H9 (cell line): ENCODE measurements around the gene IRF2BPL. TPM values are rescaled to one million over a fixed set of nuclear protein-coding genes. Genes with fewer than 3 reads are reported as not detected.
A peak's percentile ranks its signal among the peaks of the same experiment; 100 is the strongest.

ENCODE experiments used
- DNase-seq: peaks from one replicate; pipeline ENCODE4 v3.0.0-alpha.2; 2017
- H2AFZ ChIP-seq: one replicate; pipeline ENCODE4 v1.6.1; 2013; ENCODE audit warnings: mild to moderate bottlenecking, low read length, control low read depth, moderate library complexity
- H2AK5ac ChIP-seq: 2 replicates; pipeline ENCODE4 v1.6.1; 2013; ENCODE audit warnings: low read length, control low read depth, mixed read lengths; ENCODE audit not compliant: insufficient read length
- H2BK120ac ChIP-seq: one replicate; pipeline ENCODE4 v1.6.1; 2013; ENCODE audit warnings: low read depth, mild to moderate bottlenecking, low read length, control low read depth, inconsistent platforms; ENCODE audit not compliant: poor library complexity, severe bottlenecking
- H2BK12ac ChIP-seq: 2 replicates; pipeline ENCODE4 v1.6.1; 2013; ENCODE audit warnings: low read length, control low read depth, mixed read lengths, low read depth; ENCODE audit not compliant: insufficient read length
- H2BK15ac ChIP-seq: 2 replicates; pipeline ENCODE4 v1.6.1; 2013; ENCODE audit warnings: low read depth, low read length, control low read depth
- H2BK20ac ChIP-seq: one replicate; pipeline ENCODE4 v1.6.1; 2013; ENCODE audit warnings: low read depth, mild to moderate bottlenecking, low read length, control low read depth, inconsistent platforms; ENCODE audit not compliant: poor library complexity, severe bottlenecking
- H2BK5ac ChIP-seq: 2 replicates; pipeline ENCODE4 v1.6.1; 2013; ENCODE audit warnings: low read length, control low read depth, mixed read lengths; ENCODE audit not compliant: insufficient read length
- H3K14ac ChIP-seq: 2 replicates; pipeline ENCODE4 v1.6.1; 2013; ENCODE audit warnings: low read length, control low read depth; ENCODE audit not compliant: insufficient read depth
- H3K18ac ChIP-seq: 2 replicates; pipeline ENCODE4 v1.6.1; 2013; ENCODE audit warnings: low read depth, mild to moderate bottlenecking, mixed read lengths, low read length, control low read depth; ENCODE audit not compliant: insufficient read length
- H3K23ac ChIP-seq: 2 replicates; pipeline ENCODE4 v1.6.1; 2013; ENCODE audit warnings: low read length, control low read depth, mixed read lengths, low read depth; ENCODE audit not compliant: insufficient read length
- H3K23me2 ChIP-seq: 2 replicates; pipeline ENCODE4 v1.6.1; 2013; ENCODE audit warnings: low read depth, mild to moderate bottlenecking, mixed read lengths, low read length, control low read depth; ENCODE audit not compliant: insufficient read length, poor library complexity, severe bottlenecking
- H3K27ac ChIP-seq: 2 replicates; pipeline ENCODE4 v1.5.1; 2013; ENCODE audit warnings: low read length, control low read depth, mixed read lengths, low read depth; ENCODE audit not compliant: insufficient read length
- H3K27me3 ChIP-seq: 2 replicates; pipeline ENCODE4 v1.6.1; 2013; ENCODE audit warnings: low read length, control low read depth, inconsistent platforms; ENCODE audit not compliant: insufficient read depth
- H3K4ac ChIP-seq: 2 replicates; pipeline ENCODE4 v1.6.1; 2013; ENCODE audit warnings: low read depth, mild to moderate bottlenecking, control low read depth, inconsistent platforms, low read length, moderate library complexity
- H3K4me1 ChIP-seq: 2 replicates; pipeline ENCODE4 v1.6.1; 2013; ENCODE audit warnings: low read length, control low read depth, inconsistent platforms; ENCODE audit not compliant: insufficient read depth
- H3K4me2 ChIP-seq: 2 replicates; pipeline ENCODE4 v1.6.1; 2013; ENCODE audit warnings: low read length, control low read depth, mixed read lengths; ENCODE audit not compliant: insufficient read length, insufficient read depth
- H3K56ac ChIP-seq: 2 replicates; pipeline ENCODE4 v1.6.1; 2013; ENCODE audit warnings: low read depth, mild to moderate bottlenecking, mixed read lengths, low read length, control low read depth; ENCODE audit not compliant: insufficient read length
- H3K79me1 ChIP-seq: 2 replicates; pipeline ENCODE4 v1.6.1; 2013; ENCODE audit warnings: low read depth, mild to moderate bottlenecking, moderate library complexity, low read length, control low read depth, inconsistent platforms; ENCODE audit not compliant: insufficient read depth, poor library complexity, severe bottlenecking
- H3K79me2 ChIP-seq: 2 replicates; pipeline ENCODE4 v1.6.1; 2013; ENCODE audit warnings: low read length, control low read depth, inconsistent platforms; ENCODE audit not compliant: insufficient read depth
- H3K9ac ChIP-seq: 2 replicates; pipeline ENCODE4 v1.6.1; 2013; ENCODE audit warnings: low read length, control low read depth, mixed read lengths; ENCODE audit not compliant: insufficient read length; ENCODE audit errors: extremely low read depth
- H3K9me3 ChIP-seq: one replicate; pipeline ENCODE4 v1.6.1; 2013; ENCODE audit warnings: low read depth, low read length, inconsistent platforms; ENCODE audit not compliant: control insufficient read depth
- H3T11ph ChIP-seq: one replicate; pipeline ENCODE4 v1.6.1; 2013; ENCODE audit warnings: mild to moderate bottlenecking, low read length, control low read depth, inconsistent platforms
- H4K20me1 ChIP-seq: one replicate; pipeline ENCODE4 v1.6.1; 2013; ENCODE audit not compliant: control insufficient read depth, insufficient read length, insufficient read depth
- H4K5ac ChIP-seq: 2 replicates; pipeline ENCODE4 v1.6.1; 2013; ENCODE audit warnings: low read depth, mild to moderate bottlenecking, mixed read lengths, low read length, control low read depth; ENCODE audit not compliant: insufficient read length
- H4K8ac ChIP-seq: replicated peaks from 2 replicates; pipeline ENCODE4 v1.6.1; 2013; ENCODE audit warnings: low read length, control low read depth, mixed read lengths, low read depth; ENCODE audit not compliant: insufficient read length
- H4K91ac ChIP-seq: 2 replicates; pipeline ENCODE4 v1.6.1; 2013; ENCODE audit warnings: low read depth, mild to moderate bottlenecking, moderate library complexity, mixed read lengths, low read length, control low read depth; ENCODE audit not compliant: insufficient read length
- H3K27ac Mint-ChIP-seq, 3 experiments: 2 replicates in 2 of 3; 3 replicates in 1 of 3; pipeline ENCODE4 v1.8.0; 2020 to 2021; ENCODE audit warnings: mixed read lengths in 3 of 3, mild to moderate bottlenecking in 1 of 3, moderate library complexity in 1 of 3
- H3K27me3 Mint-ChIP-seq: 2 replicates; pipeline ENCODE4 v1.8.0; 2021; ENCODE audit warnings: low read depth, mild to moderate bottlenecking, moderate library complexity, mixed read lengths
- H3K36me3 Mint-ChIP-seq, 3 experiments: 2 replicates in 2 of 3; 3 replicates in 1 of 3; pipeline ENCODE4 v1.8.0; 2020 to 2021; ENCODE audit warnings: low read depth in 3 of 3, mixed read lengths in 3 of 3; ENCODE audit not compliant: insufficient read depth in 1 of 3
- H3K4me1 Mint-ChIP-seq, 2 experiments: 2 replicates each; pipeline ENCODE4 v1.8.0; 2020; ENCODE audit warnings: mixed read lengths in 2 of 2
- H3K4me3 Mint-ChIP-seq, 2 experiments: 2 replicates in 1 of 2; 3 replicates in 1 of 2; pipeline ENCODE4 v1.8.0; 2020 to 2021; ENCODE audit warnings: mild to moderate bottlenecking in 2 of 2, mixed read lengths in 2 of 2, moderate library complexity in 1 of 2
- H3K9me3 Mint-ChIP-seq, 2 experiments: 2 replicates in 1 of 2; 3 replicates in 1 of 2; pipeline ENCODE4 v1.8.0; 2020; ENCODE audit warnings: mild to moderate bottlenecking in 2 of 2, mixed read lengths in 2 of 2, moderate library complexity in 1 of 2
- CTCF ChIP-seq: fragments of 200-600 bp; sonication (generic); conservative IDR thresholded peaks from 3 replicates; pipeline ENCODE4 v1.8.0; 2021; ENCODE audit warnings: antibody characterized with exemption, mild to moderate bottlenecking
- WGBS: extraction: QIAGEN DNeasy Blood & Tissue Kit; methylation state at CpG from one replicate; pipeline ENCODE4 v1.1.7; 2013; ENCODE audit warnings: missing lambda C conversion rate, low lambda C conversion rate, mixed read lengths; ENCODE audit not compliant: insufficient read length; ENCODE audit errors: extremely low coverage; 5-methylcytosine and 5-hydroxymethylcytosine counted together
- total RNA-seq: library from RNA; stranded (reverse); gene quantifications from 2 replicates; pipeline ENCODE4 v1.2.1, GENCODE V29; 2021

The IRF2BPL gene
- total RNA-seq, 1 experiment from 2014 or later: 59.0 TPM

DNA sequence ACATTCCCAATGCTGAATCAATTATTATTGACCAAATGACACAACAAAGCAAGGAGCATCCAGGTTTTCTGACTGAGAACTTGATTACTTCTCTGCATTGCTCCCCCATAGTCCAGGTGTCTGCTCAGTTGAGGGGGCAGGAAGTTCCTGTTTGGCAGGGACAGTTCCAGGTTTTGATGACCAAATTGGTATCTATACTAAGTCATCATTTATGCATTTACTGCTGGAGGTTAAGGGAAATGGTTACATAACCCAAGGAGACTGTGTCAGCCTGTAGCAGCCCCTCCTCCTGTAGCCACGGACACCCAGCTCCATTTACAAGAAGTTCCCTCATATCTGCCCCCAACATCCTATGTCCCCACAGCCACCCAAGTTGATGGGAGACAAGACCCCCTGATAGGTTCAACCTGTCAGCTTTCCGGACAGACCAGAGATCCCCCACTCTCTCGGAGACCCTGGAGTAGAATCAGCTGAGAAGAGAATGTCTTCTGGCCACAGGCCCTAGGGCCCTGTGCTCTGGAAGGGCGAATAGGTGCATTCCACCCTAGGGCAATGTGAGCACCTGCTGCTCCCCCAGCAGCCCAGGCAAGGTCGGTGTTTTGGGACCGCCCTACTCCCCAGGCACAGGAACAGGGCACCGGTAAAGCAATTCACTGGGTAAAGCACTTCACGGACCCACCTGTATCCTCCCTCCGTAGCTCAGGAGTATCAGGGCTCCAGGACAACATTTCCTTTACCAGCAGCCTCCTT, 23.6 kb downstream of the IRF2BPL start:
- no peak for DNase-seq
- Histone ChIP-seq H3T11ph (no peak overlapping the region), H2BK15ac (no peak overlapping the region), H4K20me1 (no peaks in the 10 kb centered on the region), H3K18ac (no peak overlapping the region), H2BK20ac (no peak overlapping the region), H3K4ac (no peak overlapping the region), H3K23ac (no peak overlapping the region), H2BK5ac (no peak overlapping the region), H2AFZ (no peak overlapping the region), H2BK120ac (no peak overlapping the region), H3K4me1 (peaks cover 6% of the 10 kb centered on the region; the same call in 1 of the 2 replicates), H3K9ac (no peak overlapping the region), H3K27me3 (no peaks in the 10 kb centered on the region), H3K79me1 (no peaks in the 10 kb centered on the region), H3K4me2 (no peak overlapping the region), H3K27ac (no peak overlapping the region), H2BK12ac (no peak overlapping the region), H2AK5ac (no peak overlapping the region), H3K9me3 (no peaks in the 10 kb centered on the region), H3K79me2 (no peaks in the 10 kb centered on the region), H3K23me2 (no peaks in the 10 kb centered on the region), H4K91ac (no peak overlapping the region), H3K56ac (no peak overlapping the region), H4K8ac (no peak overlapping the region), H3K14ac (no peak overlapping the region), H4K5ac (no peak overlapping the region)
- no peak for TF ChIP-seq CTCF
- peak overlapping the region in 2 of 3 experiments; percentile 78 to 91; a peak in 4 of 7 replicates for H3K27ac Mint-ChIP-seq
- peaks cover 0 to 6% (median 0%) of the 10 kb centered on the region in 3 experiments; a peak in 3 of 7 replicates for H3K36me3 Mint-ChIP-seq
- H3K4me3 Mint-ChIP-seq: no peak overlapping the region
- H3K9me3 Mint-ChIP-seq: peaks cover 3% of the 10 kb centered on the region in 2 experiments; a peak in 2 of 5 replicates
- peaks cover 7% of the 10 kb centered on the region for H3K27me3 Mint-ChIP-seq
- WGBS: no CpG with 5 or more reads among the region's 9 CpGs
- peaks cover 66 to 67% of the 10 kb centered on the region in 2 experiments for H3K4me1 Mint-ChIP-seq
